Right lobe of liver (tissue), 4 donors: ENCODE results near the gene LMTK2.

Experiments used
- CTCF ChIP-seq, 4 donors: fragments of 200-600 bp in 3 of 4; fragments of 450-650 bp in 1 of 4; IDR thresholded peaks; one replicate each; pipeline versions ENCODE4 v1.5.1 to v1.8.0; 2016 to 2022; ENCODE audit warnings: antibody characterized with exemption in 4 of 4, mild to moderate bottlenecking in 2 of 4
- POLR2A ChIP-seq: fragments of 450-650 bp; IDR thresholded peaks from one replicate; pipeline ENCODE4 v1.6.1; 2017; ENCODE audit warnings: antibody characterized with exemption, mild to moderate bottlenecking
- donor health status: DM: no; HTN: no; CAD: no.
- donor health status: DM: no; HTN: no; CAD: no.
- donor health status: DM: no; HTN: yes; CAD: no.

- TF ChIP-seq POLR2A (no peak), CTCF (IDR thresholded peaks at IDR 0.05) (no peak)
These were observed 9.5 kb upstream of the LMTK2 start for GRCh38 chr7:98097042-98097645.
